HepG2 (cell line): ENCODE measurements around the gene COMT. TPM values are rescaled to one million over a fixed set of nuclear protein-coding genes. Genes with fewer than 3 reads are reported as not detected.

ENCODE experiments used
- ATAC-seq: fragments of 200-7000 bp; cut with Tn5 transposase; 3 replicates; pipeline ENCODE4 v1.9.1; 2020; ENCODE audit warnings: mild to moderate bottlenecking, moderate library complexity
- BruUV-seq: library from RNA; stranded (reverse); fragments of 400-500 nt; replicated peaks from 2 replicates; lab custom pipeline; 2021; lab: Mats Ljungman, UMichigan
- CTCF ChIA-PET: fragments of 300-600 bp; formaldehyde crosslinking; extraction: SDS; loops from one replicate; lab custom pipeline; 2021; ENCODE audit warnings: low total read pairs, inconsistent platforms, low intra/inter-chr PET ratio; lab: Yijun Ruan, JAX
- POLR2A ChIA-PET: fragments of 350-600 bp; sonication (Branson Sonifier 250); formaldehyde crosslinking; loops from one replicate; lab custom pipeline; 2020; ENCODE audit warnings: antibody characterized with exemption, inconsistent platforms; lab: Yijun Ruan, JAX
- DNase-seq: peaks from one replicate; pipeline ENCODE4 v3.0.0-alpha.2; 2015; ENCODE audit warnings: low spot score
- FAIRE-seq: peaks from 3 replicates; lab custom pipeline; 2011; peaks lifted over from hg19 to GRCh38; lab: Jason Lieb, UNC
- H2AFZ ChIP-seq: one replicate; pipeline ENCODE4 v1.6.1; 2011; ENCODE audit warnings: low read length, inconsistent platforms
- H3K27ac ChIP-seq: fragments of 300-600 bp; 3 replicates; pipeline ENCODE4 v1.8.0; 2011; ENCODE audit warnings: mixed run types, mild to moderate bottlenecking, mixed read lengths, low read length, inconsistent platforms; ENCODE audit not compliant: insufficient read depth; ENCODE audit errors: extremely low read length
- H3K27me3 ChIP-seq, 2 experiments: fragments of 200-600 bp in 1 of 2; 2 replicates in 1 of 2; 3 replicates in 1 of 2; pipeline versions ENCODE4 v1.6.0 to v1.8.0; 2011; ENCODE audit warnings: low read length in 2 of 2, mild to moderate bottlenecking in 2 of 2, moderate library complexity in 2 of 2, inconsistent platforms in 1 of 2; ENCODE audit not compliant: insufficient read depth in 2 of 2, control insufficient read depth in 1 of 2
- H3K36me3 ChIP-seq, 2 experiments: fragments of 200-600 bp in 1 of 2; replicated peaks in 1 of 2; 2 replicates in 1 of 2; 3 replicates in 1 of 2; pipeline versions ENCODE4 v1.5.1 to v1.8.0; 2011; ENCODE audit warnings: low read length in 2 of 2, inconsistent platforms in 1 of 2; ENCODE audit not compliant: insufficient read depth in 2 of 2, control insufficient read depth in 1 of 2
- H3K4me1 ChIP-seq: 2 replicates; pipeline ENCODE4 v1.5.1; 2012; ENCODE audit warnings: low read length, inconsistent platforms; ENCODE audit not compliant: insufficient read depth
- H3K4me2 ChIP-seq: 2 replicates; pipeline ENCODE4 v1.6.0; 2011; ENCODE audit warnings: low read depth, low read length, inconsistent platforms
- H3K4me3 ChIP-seq, 3 experiments: fragments of 200-600 bp in 1 of 3; sonication (generic), shearing (Covaris generic) in 1 of 3; replicated peaks in 1 of 3; 2 replicates each; pipeline ENCODE4 v1.5.1; 2011 to 2016; ENCODE audit warnings: low read length in 3 of 3, inconsistent platforms in 2 of 3, low read depth in 2 of 3, mild to moderate bottlenecking in 2 of 3, control low read depth in 1 of 3, mixed read lengths in 1 of 3; ENCODE audit not compliant: insufficient read depth in 1 of 3
- H3K79me2 ChIP-seq: one replicate; pipeline ENCODE4 v1.6.1; 2011; ENCODE audit warnings: low read length, inconsistent platforms; ENCODE audit not compliant: insufficient read depth
- H3K9ac ChIP-seq: 2 replicates; pipeline ENCODE4 v1.6.0; 2011; ENCODE audit warnings: mild to moderate bottlenecking, low read depth, low read length, inconsistent platforms; ENCODE audit not compliant: insufficient read depth
- H3K9me3 ChIP-seq: 2 replicates; pipeline ENCODE4 v1.5.1; 2012; ENCODE audit warnings: mild to moderate bottlenecking, low read length
- H4K20me1 ChIP-seq: 2 replicates; pipeline ENCODE4 v1.6.0; 2011; ENCODE audit warnings: inconsistent platforms, mild to moderate bottlenecking, low read length, moderate library complexity; ENCODE audit not compliant: insufficient read depth
- HES4 ChIP-seq: sonication (generic); formaldehyde crosslinking; IDR thresholded peaks from 2 replicates; pipeline ENCODE4 v1.9.0; 2021; ENCODE audit warnings: mild to moderate bottlenecking, missing genetic modification reagents, borderline replicate concordance
- KDM6A ChIP-seq: IDR thresholded peaks from 2 replicates; pipeline ENCODE4 v1.6.1; 2016; ENCODE audit warnings: low read depth
- NKX3-1 ChIP-seq: sonication (generic); formaldehyde crosslinking; IDR thresholded peaks from 2 replicates; pipeline ENCODE4 v1.5.0; 2020; ENCODE audit warnings: missing genetic modification reagents
- PAX8 ChIP-seq: sonication (generic); formaldehyde crosslinking; IDR thresholded peaks from 2 replicates; pipeline ENCODE4 v1.8.0; 2022; ENCODE audit warnings: mild to moderate bottlenecking, missing genetic modification reagents, borderline replicate concordance
- ZNF251 ChIP-seq: sonication (generic); formaldehyde crosslinking; IDR thresholded peaks from 2 replicates; pipeline ENCODE4 v1.9.0; 2021; ENCODE audit warnings: mild to moderate bottlenecking, missing genetic modification reagents
- ZNF318 ChIP-seq: sonication (generic); formaldehyde crosslinking; IDR thresholded peaks from 2 replicates; pipeline ENCODE4 v1.4.0; 2020; ENCODE audit warnings: mild to moderate bottlenecking, missing genetic modification reagents
- ZNF335 ChIP-seq: sonication (generic); formaldehyde crosslinking; IDR thresholded peaks from 2 replicates; pipeline ENCODE4 v1.4.0; 2020; ENCODE audit warnings: missing genetic modification reagents
- ZNF510 ChIP-seq: sonication (generic); formaldehyde crosslinking; IDR thresholded peaks from 2 replicates; pipeline ENCODE4 v1.4.0; 2020; ENCODE audit warnings: low read depth, mild to moderate bottlenecking, missing genetic modification reagents
- ZNF660 ChIP-seq: sonication (generic); formaldehyde crosslinking; IDR thresholded peaks from 2 replicates; pipeline ENCODE4 v1.5.1; 2020; ENCODE audit warnings: mild to moderate bottlenecking, low read depth, missing genetic modification reagents, borderline replicate concordance
- ZNF773 ChIP-seq: sonication (generic); formaldehyde crosslinking; IDR thresholded peaks from 2 replicates; pipeline ENCODE4 v1.4.0; 2020; ENCODE audit warnings: missing genetic modification reagents, borderline replicate concordance
- ZNF83 ChIP-seq: sonication (generic); formaldehyde crosslinking; IDR thresholded peaks from 2 replicates; pipeline ENCODE4 v1.4.0; 2020; ENCODE audit warnings: missing genetic modification reagents, mild to moderate bottlenecking, borderline replicate concordance
- WGBS: methylation state at CpG from one replicate; pipeline ENCODE4 v1.1.6; 2017; ENCODE audit warnings: low lambda C conversion rate; 5-methylcytosine and 5-hydroxymethylcytosine counted together
- in situ Hi-C: cut with HindIII; loops from 2 replicates; pipeline ENCODE4 v1.10.0; 2017; ENCODE audit warnings: low pct_unique_long_range_greater_than_20kb; ENCODE audit not compliant: extremely low pct_ligation_motif_present
- intact Hi-C: fragments of 100-400 bp; cut with micrococcal nuclease; formaldehyde crosslinking; loops from one replicate; pipeline ENCODE4 v1.10.0; 2022; ENCODE audit not compliant: unreplicated experiment
- polyA plus RNA-seq, 8 experiments: library from polyadenylated mRNA; depleted of rRNA in 3 of 8; stranded (reverse) in 7 of 8; unstranded in 1 of 8; fragments of >200 nt; fragmentation: Illumina TruSeq in 4 of 8; extraction: Trizol in 4 of 8; gene quantifications; 2 replicates each; pipeline versions ENCODE4 v1.2.1 to v1.2.3, GENCODE V29; 2011 to 2016; ENCODE audit warnings: low read depth in 4 of 8, missing spikeins in 1 of 8, mixed read lengths in 1 of 8; ENCODE audit not compliant: insufficient read depth in 1 of 8
- total RNA-seq, 5 experiments: library from RNA; depleted of rRNA; stranded (reverse); fragments of >200 nt; fragmentation: Illumina TruSeq; extraction: Trizol; gene quantifications; 2 replicates each; pipeline ENCODE4 v1.2.3, GENCODE V29; 2016; ENCODE audit warnings: low read depth in 1 of 5
- TF ChIP-seq, protein P1 (sequence below): sonication (generic); formaldehyde crosslinking; IDR thresholded peaks from 2 replicates; pipeline ENCODE4 v1.4.0; 2020; ENCODE audit warnings: missing genetic modification reagents, borderline replicate concordance

COMT gene
- total and polyA plus RNA-seq, 2 of the 13 experiments (the other 11 are each of a cell fraction or from before 2014, with no cell fraction given), result 156 to 162 TPM

DNA sequence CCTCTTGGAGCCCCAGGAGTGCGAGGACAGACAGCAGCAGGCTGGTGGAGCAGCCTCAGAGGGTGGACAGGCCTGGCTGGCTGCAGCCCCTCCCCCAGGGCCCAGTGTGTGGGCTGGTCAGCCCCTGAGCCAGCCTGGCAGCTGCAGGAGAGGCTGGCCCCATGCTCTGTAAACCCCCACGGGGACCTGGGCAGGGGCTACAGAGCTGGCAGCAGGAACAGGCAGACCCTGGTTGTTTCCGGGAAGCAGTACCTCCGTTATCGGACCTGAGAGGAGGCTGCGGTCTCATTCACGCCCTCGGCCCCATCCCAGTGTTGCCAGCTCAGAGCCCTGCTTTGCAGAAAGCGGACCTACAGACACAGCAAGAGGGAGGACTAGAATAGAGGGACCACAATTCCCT lies 38.5 kb upstream of the COMT start:
- no peak overlapping the region for H3K27ac ChIP-seq
- H3K27me3 ChIP-seq, result no peaks in the 10 kb centered on the region
- H3K79me2 ChIP-seq, result no peaks in the 10 kb centered on the region
- CTCF ChIA-PET, result no interaction called here
- FAIRE-seq, result no peak
- peaks cover 2 to 3% of the 10 kb centered on the region in 2 experiments; a peak in 3 of 5 replicates for H3K36me3 ChIP-seq
- no peak overlapping the region for H3K9ac ChIP-seq
- H3K4me1 ChIP-seq, result peaks cover 55% of the 10 kb centered on the region
- no TSS peak for BruUV-seq
- POLR2A ChIA-PET, result interaction anchor here (1.8 kb wide), 1 partner anchor 39 kb away, joined by 5 read pairs; the partner anchor contains the start of genes COMT and TXNRD2
- no peak overlapping the region for H3K4me3 ChIP-seq
- H3K4me2 ChIP-seq, result no peak overlapping the region
- in situ Hi-C loops (loop anchor here (5.0 kb wide), 2 partner anchors 51 to 171 kb away; partner anchors contain the start of genes GNB1L and RTL10), intact Hi-C loops (no loop called here)
- H2AFZ ChIP-seq, result no peak overlapping the region
- H4K20me1 ChIP-seq, result no peaks in the 10 kb centered on the region
- 100% methylated on average over 1 of the region's 9 CpGs for WGBS
- TF ChIP-seq NKX3-1 (CRISPR knock-in tag) (no peak), ZNF83 (CRISPR knock-in tag) (no peak), ZNF318 (CRISPR knock-in tag) (no peak), ZNF335 (CRISPR knock-in tag) (no peak), ZNF773 (CRISPR knock-in tag) (no peak), HES4 (CRISPR knock-in tag) (no peak), PAX8 (CRISPR knock-in tag) (no peak), ZNF251 (CRISPR knock-in tag) (no peak), ZNF510 (CRISPR knock-in tag) (no peak), ZNF660 (no peak), KDM6A (CRISPR knock-in tag) (no peak)
- TF ChIP-seq, protein P1, sequence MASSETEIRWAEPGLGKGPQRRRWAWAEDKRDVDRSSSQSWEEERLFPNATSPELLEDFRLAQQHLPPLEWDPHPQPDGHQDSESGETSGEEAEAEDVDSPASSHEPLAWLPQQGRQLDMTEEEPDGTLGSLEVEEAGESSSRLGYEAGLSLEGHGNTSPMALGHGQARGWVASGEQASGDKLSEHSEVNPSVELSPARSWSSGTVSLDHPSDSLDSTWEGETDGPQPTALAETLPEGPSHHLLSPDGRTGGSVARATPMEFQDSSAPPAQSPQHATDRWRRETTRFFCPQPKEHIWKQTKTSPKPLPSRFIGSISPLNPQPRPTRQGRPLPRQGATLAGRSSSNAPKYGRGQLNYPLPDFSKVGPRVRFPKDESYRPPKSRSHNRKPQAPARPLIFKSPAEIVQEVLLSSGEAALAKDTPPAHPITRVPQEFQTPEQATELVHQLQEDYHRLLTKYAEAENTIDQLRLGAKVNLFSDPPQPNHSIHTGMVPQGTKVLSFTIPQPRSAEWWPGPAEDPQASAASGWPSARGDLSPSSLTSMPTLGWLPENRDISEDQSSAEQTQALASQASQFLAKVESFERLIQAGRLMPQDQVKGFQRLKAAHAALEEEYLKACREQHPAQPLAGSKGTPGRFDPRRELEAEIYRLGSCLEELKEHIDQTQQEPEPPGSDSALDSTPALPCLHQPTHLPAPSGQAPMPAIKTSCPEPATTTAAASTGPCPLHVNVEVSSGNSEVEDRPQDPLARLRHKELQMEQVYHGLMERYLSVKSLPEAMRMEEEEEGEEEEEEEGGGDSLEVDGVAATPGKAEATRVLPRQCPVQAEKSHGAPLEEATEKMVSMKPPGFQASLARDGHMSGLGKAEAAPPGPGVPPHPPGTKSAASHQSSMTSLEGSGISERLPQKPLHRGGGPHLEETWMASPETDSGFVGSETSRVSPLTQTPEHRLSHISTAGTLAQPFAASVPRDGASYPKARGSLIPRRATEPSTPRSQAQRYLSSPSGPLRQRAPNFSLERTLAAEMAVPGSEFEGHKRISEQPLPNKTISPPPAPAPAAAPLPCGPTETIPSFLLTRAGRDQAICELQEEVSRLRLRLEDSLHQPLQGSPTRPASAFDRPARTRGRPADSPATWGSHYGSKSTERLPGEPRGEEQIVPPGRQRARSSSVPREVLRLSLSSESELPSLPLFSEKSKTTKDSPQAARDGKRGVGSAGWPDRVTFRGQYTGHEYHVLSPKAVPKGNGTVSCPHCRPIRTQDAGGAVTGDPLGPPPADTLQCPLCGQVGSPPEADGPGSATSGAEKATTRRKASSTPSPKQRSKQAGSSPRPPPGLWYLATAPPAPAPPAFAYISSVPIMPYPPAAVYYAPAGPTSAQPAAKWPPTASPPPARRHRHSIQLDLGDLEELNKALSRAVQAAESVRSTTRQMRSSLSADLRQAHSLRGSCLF (CRISPR knock-in tag), result no peak
- ATAC-seq, result no peak
- no peak for DNase-seq
- no peaks in the 10 kb centered on the region for H3K9me3 ChIP-seq
